GM06990 (cell line): Measurements from ENCODE around the gene IFFO2.

Source experiments
- DNase-seq: peaks from one replicate; pipeline ENCODE4 v3.0.0-alpha.2; 2011; ENCODE audit not compliant: insufficient read length; ENCODE audit errors: extremely low read depth
- H3K27me3 ChIP-seq: replicated peaks from 2 replicates; pipeline ENCODE4 v1.6.0; 2011; ENCODE audit warnings: low read length; ENCODE audit not compliant: control insufficient read depth, insufficient read depth
- H3K36me3 ChIP-seq: 2 replicates; pipeline ENCODE4 v1.5.1; 2011; ENCODE audit warnings: low read length; ENCODE audit not compliant: control insufficient read depth, insufficient read depth
- H3K4me3 ChIP-seq: replicated peaks from 2 replicates; pipeline ENCODE4 v1.5.1; 2011; ENCODE audit warnings: low read depth, mild to moderate bottlenecking, control low read depth, low read length
- TF ChIP-seq, protein P1 (sequence below): IDR thresholded peaks from 2 replicates; pipeline ENCODE4 v1.5.1; 2011; ENCODE audit warnings: low read length, control low read depth, mild to moderate bottlenecking, inconsistent platforms; ENCODE audit not compliant: insufficient read depth, poor library complexity, severe bottlenecking

Gene IFFO2

GRCh38 chr1:18944810-18945209 lies 11.7 kb downstream of the IFFO2 start:
- Histone ChIP-seq H3K27me3 (no peaks in the 10 kb centered on the region), H3K4me3 (no peak overlapping the region), H3K36me3 (no peaks in the 10 kb centered on the region)
- DNase-seq: no peak
- TF ChIP-seq, protein P1, sequence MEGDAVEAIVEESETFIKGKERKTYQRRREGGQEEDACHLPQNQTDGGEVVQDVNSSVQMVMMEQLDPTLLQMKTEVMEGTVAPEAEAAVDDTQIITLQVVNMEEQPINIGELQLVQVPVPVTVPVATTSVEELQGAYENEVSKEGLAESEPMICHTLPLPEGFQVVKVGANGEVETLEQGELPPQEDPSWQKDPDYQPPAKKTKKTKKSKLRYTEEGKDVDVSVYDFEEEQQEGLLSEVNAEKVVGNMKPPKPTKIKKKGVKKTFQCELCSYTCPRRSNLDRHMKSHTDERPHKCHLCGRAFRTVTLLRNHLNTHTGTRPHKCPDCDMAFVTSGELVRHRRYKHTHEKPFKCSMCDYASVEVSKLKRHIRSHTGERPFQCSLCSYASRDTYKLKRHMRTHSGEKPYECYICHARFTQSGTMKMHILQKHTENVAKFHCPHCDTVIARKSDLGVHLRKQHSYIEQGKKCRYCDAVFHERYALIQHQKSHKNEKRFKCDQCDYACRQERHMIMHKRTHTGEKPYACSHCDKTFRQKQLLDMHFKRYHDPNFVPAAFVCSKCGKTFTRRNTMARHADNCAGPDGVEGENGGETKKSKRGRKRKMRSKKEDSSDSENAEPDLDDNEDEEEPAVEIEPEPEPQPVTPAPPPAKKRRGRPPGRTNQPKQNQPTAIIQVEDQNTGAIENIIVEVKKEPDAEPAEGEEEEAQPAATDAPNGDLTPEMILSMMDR: no peak

GRCh38 chr1:18943914-18944572 lies 12.4 kb downstream of the IFFO2 start:
- H3K4me3 ChIP-seq: no peak overlapping the region
- TF ChIP-seq, protein P1: no peak
- H3K36me3 ChIP-seq: no peaks in the 10 kb centered on the region
- DNase-seq: no peak
- no peaks in the 10 kb centered on the region for H3K27me3 ChIP-seq

DNA sequence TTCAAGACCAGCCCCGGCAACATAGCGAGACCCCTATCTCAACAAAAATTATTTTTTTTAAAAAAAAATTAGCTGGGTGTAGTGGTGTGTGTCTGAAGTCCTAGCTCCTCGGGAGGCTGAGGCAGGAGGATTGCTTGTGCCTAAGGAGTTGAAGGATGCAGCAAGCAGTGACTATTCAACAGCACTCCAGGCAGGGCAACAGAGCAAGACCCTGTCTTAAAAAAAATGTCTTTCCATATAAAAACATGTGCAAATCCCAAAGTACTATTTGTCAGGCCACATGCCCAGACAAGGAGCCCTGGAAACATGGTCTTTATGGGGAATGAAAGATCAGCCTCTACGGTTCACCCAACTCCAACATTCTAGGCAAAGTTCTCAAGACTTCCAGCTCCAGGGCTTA lies 13.3 kb downstream of the IFFO2 start:
- no peak overlapping the region for H3K4me3 ChIP-seq
- no peaks in the 10 kb centered on the region for H3K27me3 ChIP-seq
- TF ChIP-seq, protein P1: no peak
- DNase-seq: no peak
- no peaks in the 10 kb centered on the region for H3K36me3 ChIP-seq

DNA sequence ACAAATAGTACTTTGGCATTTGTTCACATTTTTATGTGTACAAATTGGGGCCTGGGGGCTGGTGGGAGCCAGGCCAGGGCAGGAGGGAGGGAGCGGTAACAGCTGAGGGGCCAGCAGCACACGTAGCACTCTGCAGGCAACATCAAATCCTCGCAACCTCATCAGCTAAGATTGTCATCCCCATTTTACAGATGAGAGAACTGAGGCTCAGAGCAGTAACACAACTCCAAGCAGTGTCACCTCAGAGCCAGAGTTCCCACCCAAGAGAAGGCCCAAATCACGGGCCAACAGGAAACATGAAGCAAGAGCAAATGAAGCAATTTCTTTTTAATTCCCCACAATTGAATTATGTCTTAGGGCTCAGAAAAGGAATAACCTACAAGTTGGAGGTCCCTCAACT lies 14.1 kb downstream of the IFFO2 start:
- Histone ChIP-seq H3K4me3 (no peak overlapping the region), H3K36me3 (no peaks in the 10 kb centered on the region), H3K27me3 (no peaks in the 10 kb centered on the region)
- TF ChIP-seq, protein P1: no peak
- no peak for DNase-seq

DNA sequence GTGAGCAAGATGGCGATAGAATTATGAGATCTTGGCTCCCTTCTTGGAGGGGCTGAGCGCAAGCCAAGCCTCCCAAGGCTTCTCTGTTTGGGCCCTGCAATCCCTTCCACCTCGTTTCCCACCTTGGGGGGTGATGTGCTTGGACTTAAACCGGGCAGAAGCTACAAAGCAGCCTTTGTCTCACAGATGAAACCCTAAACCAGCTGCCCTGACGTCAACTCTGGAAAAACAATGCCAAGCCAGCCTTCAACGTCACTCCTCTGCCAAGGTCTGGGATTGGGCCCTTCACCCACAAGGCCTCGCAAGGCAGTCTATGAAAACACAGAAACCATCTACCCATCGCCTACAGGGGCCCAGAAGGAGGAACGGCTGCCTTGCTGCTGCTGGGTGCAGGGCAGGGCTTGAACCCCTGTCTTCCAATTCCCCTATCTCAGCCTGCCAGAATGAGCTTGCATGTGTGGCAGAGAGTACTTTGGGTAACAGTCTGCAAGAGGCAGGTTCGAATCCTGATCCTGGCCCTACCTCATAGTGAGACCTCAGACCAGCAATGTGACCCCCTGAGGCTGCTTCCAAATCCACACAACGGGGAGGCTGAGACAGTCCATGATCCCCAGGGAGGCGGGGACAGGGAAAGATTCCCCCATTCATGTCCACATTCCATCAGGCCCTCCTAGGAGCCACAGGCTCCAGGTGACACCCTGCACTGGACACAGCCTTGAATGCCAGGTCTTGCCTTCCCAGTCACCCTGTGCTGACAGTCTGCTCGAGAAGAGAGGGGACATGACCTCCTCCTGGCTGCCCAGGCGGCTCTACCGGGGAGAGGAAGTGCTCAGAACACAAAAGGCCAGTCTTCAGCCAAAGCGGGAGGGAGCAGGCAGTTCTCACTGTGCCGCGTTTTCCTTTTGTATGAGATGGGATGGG lies 15.0 kb downstream of the IFFO2 start:
- TF ChIP-seq, protein P1: no peak
- no peaks in the 10 kb centered on the region for H3K27me3 ChIP-seq
- DNase-seq: no peak
- H3K36me3 ChIP-seq: no peaks in the 10 kb centered on the region
- H3K4me3 ChIP-seq: no peak overlapping the region
